Measurements from ENCODE around the gene ZNF330.
"Not testable (repeated sequence)": the region's sequence is repeated elsewhere in the genome, so short reads cannot be mapped to it uniquely, and the experiment has no call there.

ZNF330 gene

DNA sequence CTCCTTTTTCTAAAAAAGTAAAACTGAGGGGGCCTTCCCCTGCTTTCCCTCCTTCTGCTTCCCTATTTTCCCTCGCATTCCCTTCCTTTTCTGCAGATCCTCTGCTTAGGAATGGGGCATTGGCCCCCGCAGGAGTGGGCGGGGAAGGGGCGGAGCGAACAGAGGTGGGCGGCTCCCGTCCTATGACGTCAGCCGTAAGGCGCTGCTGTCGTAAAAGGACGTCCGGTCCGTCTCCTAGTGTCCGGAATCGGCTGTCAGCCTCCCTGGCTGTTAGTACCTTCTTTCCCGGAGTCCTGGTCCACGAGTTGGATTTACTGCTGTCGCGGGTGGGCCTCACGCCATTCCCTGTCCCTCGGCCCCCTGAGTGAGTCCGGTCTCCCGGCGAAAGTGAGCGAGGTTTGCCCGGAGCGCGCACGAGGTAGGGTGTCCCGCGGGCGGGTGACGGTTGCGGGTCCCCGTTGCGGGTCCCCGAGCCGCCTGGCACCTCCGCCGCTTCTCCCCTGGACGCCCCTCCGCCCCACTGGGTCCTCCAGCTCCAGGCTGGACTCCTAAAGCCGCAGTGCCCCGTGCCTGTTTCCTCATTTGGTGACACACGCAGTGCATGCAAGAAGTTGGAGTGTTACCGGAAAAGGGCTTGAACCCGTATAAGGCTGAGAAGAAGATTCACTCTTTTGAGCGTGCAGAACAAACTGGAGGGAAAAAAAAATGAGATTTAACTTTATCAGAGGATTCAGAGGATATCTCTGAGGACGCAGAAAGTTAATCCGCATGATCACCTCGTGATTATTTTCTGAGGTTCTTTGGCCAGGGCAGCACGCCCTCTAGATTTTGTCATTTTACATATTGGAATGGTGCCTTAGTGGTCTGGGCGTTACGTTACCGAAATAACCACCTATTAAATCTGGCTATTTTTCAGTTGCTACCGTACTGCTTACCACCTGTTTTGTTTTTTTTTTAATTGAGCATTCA lies at the start of gene ZNF330:
ZNF330 (plus strand) TSS at position 205 of the 969 bp plus-strand sequence. CDS start 1,477 bp downstream, outside the sequence.
- peak; percentile 60 for DNase-seq

DNA sequence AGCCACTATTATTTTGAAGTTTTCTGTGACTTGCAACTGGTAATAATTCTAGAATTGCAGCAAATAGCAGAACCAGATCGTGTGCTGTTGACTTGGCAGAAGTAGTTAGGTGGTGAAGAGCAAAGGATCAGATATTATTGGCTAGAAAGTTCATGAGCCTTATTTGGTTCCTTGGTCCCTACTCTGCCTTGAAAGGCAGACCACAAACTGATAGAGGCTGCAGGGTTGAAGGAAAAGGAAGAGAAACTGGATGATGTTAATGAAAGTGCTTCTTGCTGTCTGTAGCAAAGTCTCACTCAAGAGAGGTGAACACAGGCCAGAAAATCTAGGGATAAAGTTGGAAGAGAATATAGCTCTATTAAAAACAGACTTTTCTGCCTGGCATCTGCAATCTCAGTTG lies 46.2 kb upstream of the ZNF330 start:
- DNase-seq = no peak

DNA sequence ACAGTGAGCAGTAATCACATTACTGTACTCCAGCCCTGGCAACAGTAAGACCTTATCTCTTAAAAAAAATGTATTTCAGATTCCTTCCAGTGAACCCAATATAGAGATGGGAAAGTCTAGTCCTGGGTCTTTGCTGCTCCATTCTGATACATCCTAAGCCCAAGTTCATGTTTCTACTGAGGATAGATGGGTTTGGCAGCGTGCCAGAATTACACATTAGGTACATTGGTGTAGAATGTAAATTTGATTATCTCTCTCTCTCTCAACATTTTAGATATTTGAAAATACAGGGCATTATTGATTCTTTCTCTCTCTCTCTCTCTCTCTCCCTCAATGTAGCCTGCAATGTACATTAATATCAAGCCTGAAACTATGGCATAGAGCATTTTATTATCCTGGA lies 43.5 kb upstream of the ZNF330 start:
- DNase-seq = no peak

DNA sequence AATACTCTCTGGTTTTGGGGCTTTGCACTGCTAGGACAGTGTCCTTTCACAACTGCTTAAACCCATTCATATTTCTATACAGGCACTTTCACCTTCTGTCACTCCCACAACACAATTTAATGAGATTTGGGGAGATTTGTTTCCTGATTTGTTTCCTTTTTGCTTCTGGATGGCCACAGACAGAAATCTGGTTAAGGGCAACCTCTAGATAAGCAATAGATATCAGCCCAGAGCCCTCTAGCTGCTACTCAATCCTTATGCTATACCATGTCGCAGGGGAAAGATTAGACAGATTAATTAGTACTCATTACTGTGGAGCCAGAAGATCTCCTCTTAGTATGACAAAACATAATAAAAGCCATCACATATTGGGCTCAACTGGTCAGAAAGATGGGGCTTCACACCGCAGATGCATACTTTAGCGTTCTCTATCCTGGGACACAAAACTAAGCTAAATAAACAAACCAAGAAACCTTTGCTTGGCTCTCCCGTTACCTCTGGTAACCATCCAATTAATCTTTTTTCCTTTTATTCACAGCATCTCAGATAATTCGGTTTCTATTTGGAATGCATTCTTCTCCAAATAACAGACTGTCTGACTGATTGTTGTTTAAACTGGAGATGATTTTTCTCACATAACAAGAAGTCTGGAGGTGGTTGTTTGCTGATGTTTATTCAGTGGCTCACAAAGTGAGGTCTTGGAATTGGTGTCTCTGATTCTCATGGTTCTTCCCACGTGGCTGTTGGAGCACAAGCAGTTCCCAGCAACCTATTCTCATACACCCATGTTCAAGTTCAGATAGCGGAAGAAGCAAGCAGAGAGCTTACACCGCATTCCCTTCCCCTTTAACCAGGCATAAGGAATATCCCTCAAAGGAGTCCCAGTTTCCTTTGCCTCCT lies 41.0 kb upstream of the ZNF330 start:
- no peak for DNase-seq

DNA sequence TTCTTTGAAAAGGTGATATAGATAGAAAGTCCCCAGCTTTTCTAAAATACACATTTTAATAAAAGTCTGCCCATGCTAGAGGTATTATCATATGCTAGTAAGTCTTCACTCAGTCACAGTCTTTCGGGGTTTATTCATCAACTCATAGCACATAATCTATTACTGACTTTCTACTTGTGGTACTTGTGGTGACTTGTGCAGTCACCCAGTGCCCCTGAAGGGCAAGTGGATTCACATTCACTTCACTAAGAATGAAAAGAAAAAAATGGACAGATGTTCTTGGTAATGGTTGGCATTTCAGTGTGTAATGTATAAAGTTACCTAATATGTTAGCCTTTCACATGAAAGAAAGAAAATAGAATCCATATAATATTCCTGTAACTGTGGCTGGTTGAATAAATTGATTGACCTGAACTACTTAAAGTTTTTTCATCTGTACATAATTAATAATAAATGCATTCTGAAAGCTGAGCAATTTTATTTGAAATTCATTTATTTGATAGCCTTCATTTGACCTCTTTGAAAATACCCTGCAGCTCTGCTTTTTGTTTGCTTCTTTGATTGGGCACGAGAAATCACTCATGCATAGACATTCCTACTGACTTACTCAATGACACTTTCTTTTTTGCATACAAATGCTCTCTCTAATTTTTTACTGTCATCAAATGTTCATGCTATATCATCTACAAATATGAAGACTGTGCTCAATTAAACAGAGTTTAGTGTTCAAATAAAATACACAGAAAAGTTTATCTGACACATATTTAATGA lies 39.5 kb upstream of the ZNF330 start:
- no peak for DNase-seq

DNA sequence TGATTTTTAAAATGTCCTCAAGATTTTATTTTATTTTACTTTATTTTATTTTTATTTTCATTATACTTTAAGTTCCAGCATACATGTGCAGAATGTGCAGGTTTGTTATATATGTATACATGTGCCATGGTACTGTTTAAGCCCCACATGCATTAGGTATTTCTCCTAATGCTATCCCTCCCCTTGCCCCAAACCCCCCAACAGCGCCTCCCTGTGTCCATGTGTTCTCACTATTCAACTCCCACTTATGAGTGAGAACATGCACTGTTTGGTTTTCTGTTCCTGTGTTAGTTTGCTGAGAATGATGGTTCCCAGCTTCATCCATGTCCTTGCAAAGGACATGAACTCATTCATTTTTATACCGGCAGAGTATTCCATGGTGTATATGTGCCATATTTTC lies 37.2 kb upstream of the ZNF330 start:
- not testable (repeated sequence) for DNase-seq

DNA sequence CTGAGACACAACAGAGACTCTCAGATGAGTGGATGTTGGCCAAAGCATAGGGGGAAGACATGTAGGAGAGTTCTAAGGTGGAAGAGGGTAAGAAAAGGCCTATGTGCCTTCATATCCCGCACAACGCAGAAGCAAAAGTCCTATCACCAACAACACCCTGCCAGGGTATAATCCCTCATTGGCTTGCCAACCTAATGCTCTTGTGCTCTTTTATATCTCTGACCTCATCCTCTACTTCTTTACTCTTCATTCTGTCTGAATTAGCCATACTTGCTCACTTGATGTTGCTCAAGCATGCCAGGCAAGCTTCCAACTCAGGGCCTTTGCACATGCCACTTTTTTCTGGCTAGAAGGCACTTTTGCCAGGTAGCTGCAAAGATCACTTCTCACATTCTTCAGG lies 28.1 kb upstream of the ZNF330 start:
- DNase-seq = no peak

DNA sequence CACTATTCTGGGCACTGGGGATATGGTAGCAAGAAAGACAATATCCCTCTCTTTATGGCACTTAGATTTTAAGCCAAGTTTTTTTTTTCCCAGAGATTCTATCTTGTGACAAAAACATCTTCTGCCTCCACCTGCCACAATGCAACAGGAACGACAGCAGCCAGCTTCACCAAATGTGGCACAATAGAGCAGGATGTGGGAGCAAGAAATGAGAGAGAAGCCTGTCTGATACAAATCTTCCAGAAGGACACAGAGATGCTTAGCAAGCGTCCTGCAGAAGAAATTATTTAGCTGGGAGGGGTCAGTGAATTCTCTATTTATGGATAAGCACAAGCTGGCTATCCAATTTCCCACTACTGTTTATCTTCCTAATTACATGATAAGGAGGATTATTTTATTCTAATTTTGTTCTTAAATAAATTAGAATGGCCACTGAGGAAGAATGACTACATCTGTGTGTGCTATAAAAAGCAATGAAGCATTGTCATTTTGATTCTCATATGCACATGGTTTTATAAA lies 27.1 kb upstream of the ZNF330 start:
- DNase-seq = no peak

DNA sequence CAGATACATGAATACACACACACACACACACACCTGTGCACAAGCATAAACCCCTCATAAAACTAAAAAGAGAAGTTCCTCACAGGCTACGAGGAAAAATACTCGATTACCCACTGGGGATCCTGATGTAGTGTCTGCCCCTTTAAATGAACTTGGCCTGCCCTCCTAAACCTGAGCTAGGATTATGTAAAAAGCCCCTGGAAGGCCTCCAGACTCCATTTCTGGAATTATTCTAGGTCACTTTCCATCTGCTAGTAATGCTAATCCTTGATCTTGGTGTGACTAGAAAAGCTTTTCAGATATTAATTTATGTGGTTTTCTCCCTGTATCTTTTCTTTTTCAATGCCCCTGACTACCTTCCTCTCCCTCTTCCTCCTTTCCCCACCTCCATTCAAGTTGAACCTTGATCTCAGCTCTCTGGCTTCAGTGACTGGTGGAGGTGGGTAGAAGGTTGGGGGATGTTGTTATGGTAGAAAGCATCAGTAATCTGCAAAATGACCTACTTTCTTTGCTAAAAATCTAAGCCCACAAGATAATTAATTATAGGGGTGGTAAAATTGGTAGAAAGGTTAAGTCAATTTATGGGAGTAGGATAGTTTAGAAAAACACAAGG lies 25.5 kb upstream of the ZNF330 start:
- DNase-seq = no peak

DNA sequence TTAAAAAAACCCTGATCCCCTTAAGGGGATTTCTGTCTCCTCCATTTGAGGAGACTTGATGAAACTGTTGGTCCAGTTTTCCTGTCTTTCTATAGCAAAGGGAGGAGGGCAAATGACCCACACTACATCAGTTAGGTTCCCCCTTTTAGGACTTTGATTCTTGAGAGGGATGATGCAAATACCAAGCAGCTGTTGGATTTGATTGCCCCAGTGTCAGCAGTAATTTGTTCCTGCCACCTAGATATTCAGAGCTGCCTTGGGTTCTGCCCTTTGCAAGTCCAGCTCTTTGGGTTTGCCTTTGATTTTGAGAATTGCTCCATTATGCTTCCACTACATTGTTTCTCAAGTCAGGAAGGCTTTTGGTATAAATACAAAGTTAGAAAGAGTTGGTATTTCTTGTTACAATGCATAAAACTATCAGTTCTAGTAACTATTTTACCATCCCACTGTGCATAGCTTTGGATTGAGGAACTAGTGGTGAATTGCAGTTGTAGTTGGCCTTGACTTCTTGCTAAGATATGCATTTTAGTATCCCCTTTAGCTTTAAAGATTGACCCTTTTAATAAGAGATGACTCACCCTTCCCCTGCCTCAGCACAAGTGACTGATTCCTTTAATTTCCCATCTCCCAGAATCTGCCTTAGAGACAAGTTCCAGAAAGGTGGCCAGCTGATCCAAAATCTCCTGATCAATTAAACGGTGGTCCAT lies 24.3 kb upstream of the ZNF330 start:
- DNase-seq = no peak

DNA sequence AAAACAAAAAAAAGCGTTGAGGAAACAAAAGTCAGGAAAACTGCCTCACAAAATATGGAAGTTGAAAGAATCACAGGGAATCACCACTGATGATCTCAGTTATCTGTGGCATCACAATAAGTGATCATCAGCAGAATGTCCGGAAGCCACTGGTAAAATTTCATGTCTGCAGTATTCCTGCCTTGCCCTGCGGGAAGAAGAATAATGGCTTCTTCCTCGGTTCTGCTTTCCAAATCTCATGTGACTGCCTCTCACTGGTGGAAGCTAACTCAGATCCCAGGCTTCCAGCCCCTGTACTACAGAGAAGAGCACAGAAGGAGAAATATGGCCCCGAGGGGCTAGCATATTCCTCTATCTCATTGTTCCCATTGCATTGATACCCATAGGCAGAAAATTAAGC lies 12.7 kb upstream of the ZNF330 start:
- DNase-seq = no peak

DNA sequence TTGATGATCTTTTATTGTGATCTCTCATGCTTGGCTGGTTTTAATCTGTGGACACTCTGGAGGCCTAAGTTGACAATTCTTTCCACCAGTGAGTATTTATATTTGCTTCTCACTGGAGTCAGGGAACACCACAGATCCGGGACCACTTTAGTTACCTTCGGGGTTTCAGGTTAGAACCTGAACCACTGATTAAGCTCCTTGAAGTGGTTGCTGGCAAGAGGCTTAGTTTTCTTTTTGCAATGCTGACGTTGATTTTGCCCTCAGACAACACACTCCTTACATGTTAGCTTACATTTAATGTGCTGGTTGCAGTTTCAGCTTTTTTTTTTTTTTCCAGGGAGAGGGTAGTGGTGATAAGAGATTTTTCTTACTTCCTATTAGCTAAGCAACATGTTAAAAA lies 10.5 kb upstream of the ZNF330 start:
- DNase-seq = no peak

DNA sequence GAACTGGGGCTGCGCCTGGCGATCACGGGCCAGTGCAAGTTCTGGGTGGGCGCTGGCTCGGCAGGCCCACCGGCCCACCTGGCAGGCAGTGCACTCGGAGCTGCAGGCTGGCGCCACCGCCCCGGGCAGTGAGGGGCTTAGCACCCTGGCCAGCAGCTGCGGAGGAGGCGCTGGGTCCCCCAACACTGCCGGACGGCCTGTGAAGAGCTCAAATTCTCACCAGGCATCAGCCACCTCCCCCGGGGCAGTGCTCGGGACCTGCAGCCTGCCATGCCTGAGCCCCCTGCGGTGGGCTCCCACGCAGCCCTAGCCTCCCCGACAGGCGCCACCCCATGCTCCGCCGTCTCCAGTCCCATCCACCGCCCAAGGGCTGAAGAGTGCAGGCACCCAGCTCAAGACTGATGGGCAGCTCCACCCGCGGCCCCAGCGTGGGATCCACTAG lies 7.1 kb upstream of the ZNF330 start:
- DNase-seq = no peak

DNA sequence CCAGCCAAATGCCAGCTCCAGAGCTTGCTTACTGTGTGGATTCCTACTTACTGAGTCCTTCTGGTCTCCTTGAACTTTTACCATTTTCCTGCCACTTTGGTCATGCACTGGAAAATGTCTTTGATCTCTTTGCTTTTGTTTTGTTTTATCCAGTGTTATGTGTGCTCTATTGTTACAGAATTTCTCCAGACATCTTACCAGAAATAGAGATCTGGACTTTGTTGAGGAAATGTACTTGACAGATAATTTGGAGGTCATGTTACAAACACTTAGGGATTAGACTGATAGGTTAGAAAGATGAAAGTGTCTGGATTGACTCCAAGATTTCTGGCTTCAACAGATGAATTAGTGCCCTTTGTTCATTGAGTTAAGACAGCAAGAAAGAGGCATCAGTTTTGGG lies 5.7 kb upstream of the ZNF330 start:
- no peak for DNase-seq

DNA sequence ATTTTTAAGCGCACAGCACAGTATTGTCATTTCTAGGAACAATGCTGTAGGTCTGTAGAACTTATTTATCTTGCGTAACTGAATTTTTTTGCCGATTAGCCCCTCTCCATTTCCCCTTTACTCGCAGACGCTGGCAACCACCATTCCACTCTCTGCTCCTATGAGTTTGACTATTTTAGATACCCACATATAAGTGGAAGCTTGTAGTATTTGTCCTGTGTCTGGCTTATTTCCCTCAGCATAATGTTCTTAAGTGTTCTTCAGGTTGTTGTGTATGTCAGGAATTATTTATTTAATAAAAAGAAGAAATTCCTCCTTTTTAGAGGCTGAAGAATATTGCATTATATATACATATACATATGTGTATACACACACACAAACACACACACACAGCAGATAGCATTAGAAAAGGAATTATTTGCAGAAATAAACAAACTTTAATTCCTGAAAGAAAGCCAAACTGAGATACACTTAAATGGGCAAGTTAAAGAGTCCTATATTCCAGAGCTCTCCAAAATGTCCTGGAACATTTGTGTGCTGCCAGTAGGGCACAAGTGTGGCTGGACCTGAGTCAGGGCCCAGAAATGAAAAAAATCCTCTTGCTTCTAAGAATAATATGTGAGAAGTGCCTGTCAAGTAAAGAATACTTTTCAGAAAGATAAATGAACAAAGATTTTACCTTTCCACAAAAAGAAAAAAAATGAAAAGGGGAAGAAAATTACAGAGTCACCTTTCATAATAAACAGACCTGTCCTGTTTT lies 4.5 kb upstream of the ZNF330 start:
- DNase-seq = no peak

DNA sequence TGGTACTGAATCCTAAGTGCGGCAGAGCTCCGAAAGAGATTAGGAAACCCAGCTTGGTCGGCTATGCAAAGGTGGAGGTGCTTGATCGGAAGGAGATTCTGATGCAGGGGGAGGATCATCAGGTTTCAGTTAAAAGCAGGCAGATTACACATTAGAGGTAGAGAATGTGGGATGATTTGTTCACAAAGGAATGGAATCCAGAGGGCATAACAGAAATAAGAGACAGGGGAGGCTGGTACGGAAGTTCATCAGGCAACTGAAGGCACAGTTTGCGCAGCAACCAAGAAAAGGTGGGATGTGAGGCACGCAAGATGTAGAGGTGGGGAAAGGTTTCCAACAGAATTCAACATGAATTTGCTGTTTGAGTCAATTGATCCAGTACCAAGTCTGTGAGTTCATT lies 424 bp upstream of the ZNF330 start:
- no peak for DNase-seq

DNA sequence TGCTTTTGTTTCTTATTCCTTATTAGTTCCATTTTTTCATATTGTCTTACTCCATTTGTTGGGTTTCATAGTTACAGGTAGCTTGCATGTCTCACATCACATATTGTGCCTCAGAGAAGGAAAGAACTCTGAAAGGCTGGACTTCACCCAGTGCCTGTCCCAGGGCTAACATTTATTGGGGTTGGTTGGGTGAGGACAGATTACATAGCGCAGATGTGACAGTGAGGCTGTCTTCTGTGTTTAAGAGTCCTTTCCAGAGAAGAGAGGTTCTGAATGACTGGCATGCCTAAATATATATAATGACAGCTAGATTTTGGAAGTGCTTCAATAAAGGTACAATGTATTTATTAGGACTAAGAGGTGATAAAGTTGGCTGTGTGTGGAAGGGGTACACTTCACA lies 2.7 kb downstream of the ZNF330 start:
- no peak for DNase-seq

DNA sequence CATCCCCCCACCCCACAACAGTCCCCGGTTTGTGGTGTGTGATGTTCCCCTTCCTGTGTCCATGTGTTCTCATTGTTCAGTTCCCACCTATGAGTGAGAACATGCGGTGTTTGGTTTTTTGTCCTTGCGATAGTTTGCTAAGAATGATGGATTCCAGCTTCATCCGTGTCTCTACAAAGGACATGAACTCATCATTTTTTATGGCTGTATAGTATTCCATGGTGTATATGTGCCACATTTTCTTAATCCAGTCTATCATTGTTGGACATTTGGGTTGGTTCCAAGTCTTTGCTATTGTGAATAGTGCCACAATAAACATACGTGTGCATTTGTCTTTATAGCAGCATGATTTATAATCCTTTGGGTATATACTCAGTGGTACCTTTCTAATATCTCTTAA lies 6.6 kb downstream of the ZNF330 start:
- not testable (repeated sequence) for DNase-seq

DNA sequence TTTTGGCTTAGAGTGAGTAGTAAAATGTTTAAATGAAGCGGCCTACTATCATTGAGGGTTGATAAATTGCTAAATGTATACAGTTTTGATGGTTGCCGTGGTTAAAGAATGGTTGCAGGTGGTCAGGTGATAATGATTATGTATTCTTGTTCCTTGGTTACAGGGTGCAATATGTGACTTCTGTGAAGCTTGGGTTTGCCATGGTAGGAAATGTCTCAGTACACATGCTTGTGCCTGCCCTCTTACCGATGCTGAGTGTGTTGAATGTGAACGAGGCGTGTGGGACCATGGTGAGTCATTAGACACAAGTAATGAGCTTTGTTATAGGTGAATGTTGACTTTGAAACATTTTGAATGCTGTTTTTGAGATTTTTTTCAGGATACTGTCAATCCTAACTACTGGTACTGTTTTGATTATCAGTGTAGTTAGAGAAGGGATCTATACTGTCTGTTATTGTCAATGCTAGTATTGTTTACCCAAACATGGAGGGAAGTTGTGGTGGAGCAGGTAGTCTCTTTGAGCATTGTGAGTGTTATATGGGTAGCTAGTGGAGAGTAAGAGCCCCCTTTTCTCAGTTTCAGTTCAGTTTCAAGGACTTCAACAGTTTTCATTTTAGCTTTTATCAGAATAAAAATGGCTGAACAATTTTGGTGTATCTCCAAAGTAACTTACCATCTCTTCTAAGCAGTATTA lies 8.9 kb downstream of the ZNF330 start:
- DNase-seq = no peak

DNA sequence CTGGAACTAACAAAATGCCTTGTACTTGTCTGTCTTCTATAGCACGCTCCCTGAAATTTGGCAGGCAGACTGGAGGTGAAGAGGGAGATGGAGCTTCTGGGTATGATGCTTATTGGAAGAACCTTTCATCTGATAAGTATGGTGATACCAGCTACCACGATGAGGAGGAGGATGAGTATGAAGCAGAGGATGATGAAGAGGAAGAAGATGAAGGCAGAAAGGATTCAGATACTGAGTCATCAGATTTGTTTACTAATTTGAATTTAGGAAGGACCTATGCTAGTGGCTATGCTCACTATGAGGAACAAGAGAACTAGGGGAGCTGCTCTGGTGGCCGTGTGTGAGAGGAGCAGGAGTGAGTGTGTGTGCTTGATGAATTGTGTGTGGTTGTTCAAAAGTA lies 13.0 kb downstream of the ZNF330 start:
- no peak for DNase-seq

All from DMS153 (cell line).